Thoracic aorta (tissue), 2 donors: ENCODE data around the gene CRLF1. TPM values are rescaled to one million over a fixed set of nuclear protein-coding genes. Genes with fewer than 3 reads are reported as not detected.

Source experiments
- ATAC-seq: fragments of 150-250 bp; one replicate; pipeline ENCODE4 v1.8.0; 2017; ENCODE audit warnings: low read depth; ENCODE audit not compliant: insufficient number of reproducible peaks, low FRiP score
- DNase-seq: peaks from one replicate; pipeline ENCODE4 v3.0.0-alpha.2; 2020; ENCODE audit warnings: low spot score
- H3K27ac ChIP-seq, 2 donors: fragments of 200-600 bp; sonication (generic); 1 replicate in 1 of 2; 2 replicates in 1 of 2; pipeline ENCODE4 v1.5.1; 2016; ENCODE audit warnings: mild to moderate bottlenecking in 2 of 2, moderate library complexity in 2 of 2
- H3K27me3 ChIP-seq: fragments of 200-600 bp; sonication (generic); replicated peaks from 2 replicates; pipeline ENCODE4 v1.6.0; 2016; ENCODE audit warnings: mild to moderate bottlenecking; ENCODE audit not compliant: insufficient read depth
- H3K36me3 ChIP-seq: fragments of 200-600 bp; sonication (generic); one replicate; pipeline ENCODE4 v1.5.1; 2016
- H3K4me1 ChIP-seq, 2 donors: fragments of 200-600 bp; sonication (generic); 1 replicate in 1 of 2; 2 replicates in 1 of 2; pipeline versions ENCODE4 v1.5.1 to v1.6.0; 2016; ENCODE audit warnings: low read depth in 2 of 2, mild to moderate bottlenecking in 1 of 2; ENCODE audit not compliant: control insufficient read depth in 1 of 2
- H3K4me3 ChIP-seq: fragments of 200-600 bp; sonication (generic); 2 replicates; pipeline ENCODE4 v1.5.1; 2016; ENCODE audit warnings: mild to moderate bottlenecking
- H3K9me3 ChIP-seq: fragments of 200-600 bp; sonication (generic); 2 replicates; pipeline ENCODE4 v1.5.1; 2016
- total RNA-seq, 2 donors: library from RNA; depleted of rRNA; stranded (reverse); fragments of >200 nt; gene quantifications; one replicate each; pipeline versions ENCODE4 v1.1.0 to v1.2.3, GENCODE V29; 2016
- TF ChIP-seq, protein P1 (sequence below): fragments of 200-600 bp; sonication (generic); IDR thresholded peaks from one replicate; pipeline ENCODE4 v1.5.1; 2019; ENCODE audit warnings: antibody characterized with exemption

CRLF1 gene
- total RNA-seq, 2 donors from 2014 or later: 85.9 to 1,063 TPM

GRCh38 chr19:18635831-18636182, 29.2 kb upstream of the CRLF1 start:
- Histone ChIP-seq H3K9me3 (no peaks in the 10 kb centered on the region), H3K4me1 (peaks cover 8 to 13% of the 10 kb centered on the region in 2 donors), H3K4me3 (no peak overlapping the region), H3K27ac (no peak overlapping the region), H3K27me3 (no peaks in the 10 kb centered on the region), H3K36me3 (no peaks in the 10 kb centered on the region)
- TF ChIP-seq, protein P1, sequence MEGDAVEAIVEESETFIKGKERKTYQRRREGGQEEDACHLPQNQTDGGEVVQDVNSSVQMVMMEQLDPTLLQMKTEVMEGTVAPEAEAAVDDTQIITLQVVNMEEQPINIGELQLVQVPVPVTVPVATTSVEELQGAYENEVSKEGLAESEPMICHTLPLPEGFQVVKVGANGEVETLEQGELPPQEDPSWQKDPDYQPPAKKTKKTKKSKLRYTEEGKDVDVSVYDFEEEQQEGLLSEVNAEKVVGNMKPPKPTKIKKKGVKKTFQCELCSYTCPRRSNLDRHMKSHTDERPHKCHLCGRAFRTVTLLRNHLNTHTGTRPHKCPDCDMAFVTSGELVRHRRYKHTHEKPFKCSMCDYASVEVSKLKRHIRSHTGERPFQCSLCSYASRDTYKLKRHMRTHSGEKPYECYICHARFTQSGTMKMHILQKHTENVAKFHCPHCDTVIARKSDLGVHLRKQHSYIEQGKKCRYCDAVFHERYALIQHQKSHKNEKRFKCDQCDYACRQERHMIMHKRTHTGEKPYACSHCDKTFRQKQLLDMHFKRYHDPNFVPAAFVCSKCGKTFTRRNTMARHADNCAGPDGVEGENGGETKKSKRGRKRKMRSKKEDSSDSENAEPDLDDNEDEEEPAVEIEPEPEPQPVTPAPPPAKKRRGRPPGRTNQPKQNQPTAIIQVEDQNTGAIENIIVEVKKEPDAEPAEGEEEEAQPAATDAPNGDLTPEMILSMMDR: no peak
- DNase-seq: no peak
- no peak for ATAC-seq

- ATAC-seq (no peak), DNase-seq (no peak)
- H3K9me3 ChIP-seq: no peaks in the 10 kb centered on the region
- H3K4me3 ChIP-seq: no peak overlapping the region
- TF ChIP-seq, protein P1: no peak
- H3K4me1 ChIP-seq: peaks cover 8 to 19% of the 10 kb centered on the region in 2 donors
- H3K36me3 ChIP-seq: no peaks in the 10 kb centered on the region
- H3K27ac ChIP-seq: no peak overlapping the region
- no peaks in the 10 kb centered on the region for H3K27me3 ChIP-seq
These were observed 28.2 kb upstream of the CRLF1 start for GRCh38 chr19:18634612-18635297.

DNA sequence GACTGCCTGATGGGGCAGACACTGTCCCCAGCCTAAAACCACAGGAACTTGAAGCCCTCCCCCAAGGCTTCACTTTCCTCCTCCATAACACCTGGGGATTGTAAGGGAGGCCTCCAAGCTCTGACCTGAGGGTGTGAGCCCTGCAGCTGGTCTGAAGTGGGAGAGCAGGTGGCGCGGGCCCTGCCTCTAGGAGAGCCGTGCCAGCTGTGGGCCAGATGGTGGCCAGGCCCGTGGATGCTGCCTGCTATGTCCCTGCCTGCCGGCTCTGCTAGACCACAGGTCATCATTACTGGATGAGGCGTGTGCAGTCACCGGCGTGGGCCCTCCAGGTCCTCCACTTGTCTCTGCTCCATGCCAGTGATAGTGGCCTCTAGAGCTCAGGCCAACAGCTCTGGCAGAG, 26.7 kb upstream of the CRLF1 start:
- peaks cover 8 to 27% of the 10 kb centered on the region in 2 donors for H3K4me1 ChIP-seq
- H3K36me3 ChIP-seq: no peaks in the 10 kb centered on the region
- H3K4me3 ChIP-seq: no peak overlapping the region
- TF ChIP-seq, protein P1: no peak
- no peaks in the 10 kb centered on the region for H3K9me3 ChIP-seq
- H3K27ac ChIP-seq: no peak overlapping the region
- no peaks in the 10 kb centered on the region for H3K27me3 ChIP-seq
- DNase-seq (no peak), ATAC-seq (no peak)

GRCh38 chr19:18629166-18630088, 22.8 kb upstream of the CRLF1 start:
- ATAC-seq (peak; percentile 15), DNase-seq (no peak)
- Histone ChIP-seq H3K4me3 (no peak overlapping the region), H3K4me1 (peaks cover 0 to 14% of the 10 kb centered on the region in 2 donors), H3K27me3 (no peaks in the 10 kb centered on the region), H3K36me3 (no peaks in the 10 kb centered on the region), H3K9me3 (no peaks in the 10 kb centered on the region), H3K27ac (no peak overlapping the region)
- TF ChIP-seq, protein P1: no peak

DNA sequence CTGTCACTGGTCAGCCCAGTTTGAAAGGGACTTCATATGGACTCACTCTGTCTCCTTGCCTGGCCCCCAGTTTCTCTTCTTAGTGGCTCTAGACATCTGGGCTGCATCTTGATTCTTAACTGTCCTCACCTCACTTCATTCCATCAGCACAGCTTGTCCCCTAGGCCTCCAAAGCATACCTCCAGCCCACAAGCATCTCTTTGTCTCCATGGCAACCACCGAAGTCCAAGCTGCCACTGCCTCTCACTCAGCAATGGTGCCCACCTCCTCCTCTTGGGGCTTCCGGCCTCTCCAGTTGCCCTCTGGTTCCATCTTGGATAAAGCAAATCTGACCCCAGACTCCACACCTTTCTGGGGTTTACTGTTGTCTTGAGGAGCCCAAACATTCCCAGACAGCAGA, 20.3 kb upstream of the CRLF1 start:
- Histone ChIP-seq H3K36me3 (no peaks in the 10 kb centered on the region), H3K4me3 (no peak overlapping the region), H3K27ac (no peak overlapping the region), H3K9me3 (no peaks in the 10 kb centered on the region), H3K27me3 (no peaks in the 10 kb centered on the region), H3K4me1 (peaks cover 0 to 14% of the 10 kb centered on the region in 2 donors)
- TF ChIP-seq, protein P1: no peak
- no peak for ATAC-seq
- DNase-seq: no peak
